ENCODE measurements around the gene SASH1. TPM values are rescaled to one million over a fixed set of nuclear protein-coding genes. Genes with fewer than 3 reads are reported as not detected.

Gene SASH1
- total RNA-seq: 1 to 10 TPM in 2 of 5 donors, under 1 TPM in 3; 0.26 to 5.5 (median 0.95) TPM
- 0.68 TPM for total RNA-seq (2013)
- total RNA-seq: 0.17 to 2.2 (median 0.55) reads per million in 29 experiments

DNA sequence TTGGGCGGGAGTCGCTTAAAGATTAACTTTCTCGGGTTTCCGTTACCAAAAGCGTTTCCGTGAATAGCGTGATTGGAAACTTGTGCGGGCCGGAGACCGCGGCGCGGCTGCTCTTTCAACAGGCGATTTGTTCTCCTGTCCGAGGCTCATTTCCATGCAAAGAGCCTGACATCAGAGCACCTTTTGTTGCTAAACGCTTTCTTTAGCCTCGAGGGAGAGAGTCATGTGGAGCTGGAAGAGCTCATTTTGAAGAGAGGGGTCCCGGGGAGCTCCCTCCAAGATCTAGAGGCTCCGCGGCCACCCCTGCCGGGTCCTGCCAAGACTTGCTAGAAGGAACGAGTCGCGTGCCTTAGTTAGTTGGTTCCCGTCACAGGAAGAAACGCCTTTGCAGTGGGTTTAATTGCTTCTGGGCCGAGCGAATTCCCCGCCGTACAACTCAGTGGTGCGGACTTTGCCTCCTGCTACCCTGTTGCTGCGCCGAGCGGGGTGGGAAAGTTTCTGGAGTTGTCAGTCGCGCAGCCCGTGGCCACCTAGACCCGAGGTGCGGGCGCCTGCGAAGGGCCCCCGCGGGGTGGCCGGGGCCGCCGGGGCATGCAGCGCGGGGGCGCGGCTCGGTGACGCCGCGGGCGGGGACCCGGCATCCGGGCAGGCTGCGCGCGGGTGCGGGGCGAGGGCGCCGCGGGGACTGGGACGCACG lies at the start of gene SASH1:
TSS of gene SASH1 (plus strand) at position 489 of the 697 bp plus-strand sequence. CDS start 230 bp downstream, outside the sequence.
- Mint-ChIP-seq H3K4me1 (peaks cover 14 to 18% (median 15%) of the 10 kb centered on the region in 3 donors), H3K4me3 (peak within 1 kb of the TSS; percentile 71 to 81 (median 72)), H3K27me3 (peaks cover 35 to 52% of the 10 kb centered on the region in 2 donors), H3K36me3 (no peaks in the 10 kb centered on the region), H3K27ac (no peak within 1 kb of the TSS), H3K9me3 (no peaks in the 10 kb centered on the region)
- ATAC-seq (replicated peaks in 1 of 4): peak in 3 of 4 experiments; percentile 32 to 57 (median 42)
- H3K27me3 ChIP-seq (replicated peaks in 1 of 2; ENCODE audit: control insufficient read depth in 2 of 2, extremely low read depth in 1 of 2, insufficient read depth in 2 of 2, low read length in 1 of 2): peaks cover 18 to 34% of the 10 kb centered on the region in 2 experiments
- whole genome bisulfite sequencing (ENCODE audit: insufficient coverage): 4% methylated on average over 67 of the region's 67 CpGs
- DNase-seq: peak in 2 of 35 experiments; percentile 4 to 6
- H3K27ac ChIP-seq (ENCODE audit: low read length): no peak within 1 kb of the TSS
- peaks cover 4 to 9% of the 10 kb centered on the region in 2 experiments for H3K4me1 ChIP-seq (ENCODE audit: control insufficient read depth in 1 of 2, extremely low read depth in 1 of 2, insufficient read depth in 2 of 2, low read length in 2 of 2)
- H3K9me3 ChIP-seq: no peaks in the 10 kb centered on the region
- ChIA-PET CTCF (no interaction called here), POLR2A (no interaction called here)
- H3K4me3 ChIP-seq (ENCODE audit: control insufficient read depth in 1 of 2, extremely low read depth in 1 of 2, low read length in 1 of 2): peak within 1 kb of the TSS; percentile 31 to 82
- H3K36me3 ChIP-seq (ENCODE audit: control insufficient read depth in 2 of 2, extremely low read depth in 1 of 2, insufficient read depth in 1 of 2, low read length in 1 of 2): no peaks in the 10 kb centered on the region

DNA sequence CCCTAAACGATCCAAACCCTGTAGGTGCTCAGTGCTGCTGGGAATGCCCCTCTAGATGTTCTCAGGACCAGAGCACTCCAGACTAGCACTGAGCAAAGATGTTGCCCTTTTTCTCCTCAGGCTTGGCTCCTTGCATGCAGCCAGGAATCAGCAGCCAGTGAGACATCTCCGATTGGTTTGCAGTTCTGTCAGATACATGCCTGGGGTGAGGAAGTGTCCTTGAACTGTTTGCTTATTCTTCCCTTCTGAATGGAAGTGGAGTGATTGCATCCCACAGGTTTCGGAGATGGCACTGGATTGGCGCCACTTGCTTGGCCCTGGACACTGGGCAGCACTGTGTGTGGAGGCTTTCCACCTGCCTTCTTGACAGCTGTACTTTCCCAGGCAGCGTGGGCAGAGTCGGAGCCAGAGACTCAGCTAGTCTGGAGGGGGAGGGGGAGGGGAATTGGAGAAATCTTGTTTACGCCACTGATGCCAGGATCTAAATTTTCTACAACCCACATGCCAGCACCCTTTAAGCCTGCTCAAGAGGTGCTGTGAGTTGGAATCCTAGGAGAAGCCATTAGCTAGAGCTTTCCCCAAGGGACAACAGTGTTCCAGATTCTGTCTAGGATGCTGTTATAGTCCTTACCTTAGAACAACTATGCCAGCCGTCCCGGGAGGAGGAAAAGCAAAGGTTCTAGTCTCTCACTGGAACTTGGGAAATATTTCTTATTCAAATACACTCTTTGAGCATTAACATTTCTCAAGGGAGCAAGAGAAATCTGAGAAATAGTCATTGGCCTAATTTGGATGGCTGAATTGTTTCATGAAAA lies 49.2 kb upstream of the SASH1 start:
- no peaks in the 10 kb centered on the region for H3K36me3 ChIP-seq (ENCODE audit: control insufficient read depth in 2 of 2, extremely low read depth in 1 of 2, insufficient read depth in 1 of 2, low read length in 1 of 2)
- no peaks in the 10 kb centered on the region for H3K4me1 ChIP-seq (ENCODE audit: control insufficient read depth in 1 of 2, extremely low read depth in 1 of 2, insufficient read depth in 2 of 2, low read length in 2 of 2)
- ATAC-seq (replicated peaks in 1 of 4) (peak in 1 of 4 experiments; percentile 38), DNase-seq (no peak)
- POLR2A ChIA-PET: no interaction called here
- Mint-ChIP-seq H3K36me3 (no peaks in the 10 kb centered on the region), H3K4me3 (no peak overlapping the region), H3K9me3 (no peaks in the 10 kb centered on the region), H3K27me3 (peaks cover 7 to 8% of the 10 kb centered on the region in 2 donors), H3K27ac (no peak overlapping the region), H3K4me1 (no peaks in the 10 kb centered on the region)
- H3K9me3 ChIP-seq: no peaks in the 10 kb centered on the region
- CTCF ChIA-PET: no interaction called here
- no peak overlapping the region for H3K27ac ChIP-seq (ENCODE audit: low read length)
- H3K4me3 ChIP-seq (ENCODE audit: control insufficient read depth in 1 of 2, extremely low read depth in 1 of 2, low read length in 1 of 2): no peak overlapping the region
- WGBS (ENCODE audit: insufficient coverage): 91% methylated on average over 4 of the region's 9 CpGs
- H3K27me3 ChIP-seq (replicated peaks in 1 of 2; ENCODE audit: control insufficient read depth in 2 of 2, extremely low read depth in 1 of 2, insufficient read depth in 2 of 2, low read length in 1 of 2): peaks cover 0 to 11% of the 10 kb centered on the region in 2 experiments

DNA sequence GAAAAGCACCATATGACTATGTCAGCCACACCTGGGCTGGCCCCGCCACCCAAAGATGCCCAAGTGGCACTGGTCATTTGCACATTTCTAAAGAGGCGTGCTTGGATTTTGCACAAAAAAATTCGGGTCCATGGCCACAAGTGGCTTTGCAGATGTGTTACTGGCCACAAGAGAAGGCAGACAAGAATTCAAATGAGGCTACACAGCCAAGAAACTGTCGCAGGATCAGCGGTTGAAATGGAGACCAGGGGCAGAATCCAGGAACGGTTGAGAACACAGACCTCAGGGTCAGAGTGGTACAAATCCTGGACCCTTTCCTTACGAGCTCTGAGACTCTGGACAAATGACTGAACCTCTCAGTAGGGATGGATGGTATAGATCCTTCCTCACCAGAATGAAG lies 48.6 kb upstream of the SASH1 start:
- no peaks in the 10 kb centered on the region for H3K9me3 ChIP-seq
- no peaks in the 10 kb centered on the region for H3K36me3 ChIP-seq (ENCODE audit: control insufficient read depth in 2 of 2, extremely low read depth in 1 of 2, insufficient read depth in 1 of 2, low read length in 1 of 2)
- Mint-ChIP-seq H3K27me3 (peaks cover 7 to 8% of the 10 kb centered on the region in 2 donors), H3K27ac (no peak overlapping the region), H3K9me3 (no peaks in the 10 kb centered on the region), H3K4me3 (no peak overlapping the region), H3K4me1 (no peaks in the 10 kb centered on the region), H3K36me3 (no peaks in the 10 kb centered on the region)
- POLR2A ChIA-PET: no interaction called here
- H3K27ac ChIP-seq (ENCODE audit: low read length): no peak overlapping the region
- DNase-seq: no peak
- CTCF ChIA-PET: no interaction called here
- H3K4me3 ChIP-seq (ENCODE audit: control insufficient read depth in 1 of 2, extremely low read depth in 1 of 2, low read length in 1 of 2): no peak overlapping the region
- H3K27me3 ChIP-seq (replicated peaks in 1 of 2; ENCODE audit: control insufficient read depth in 2 of 2, extremely low read depth in 1 of 2, insufficient read depth in 2 of 2, low read length in 1 of 2): peaks cover 0 to 11% of the 10 kb centered on the region in 2 experiments
- ATAC-seq (replicated peaks in 1 of 4): no peak
- 84% methylated on average over 5 of the region's 7 CpGs for WGBS (ENCODE audit: insufficient coverage)
- H3K4me1 ChIP-seq (ENCODE audit: control insufficient read depth in 1 of 2, extremely low read depth in 1 of 2, insufficient read depth in 2 of 2, low read length in 2 of 2): no peaks in the 10 kb centered on the region

DNA sequence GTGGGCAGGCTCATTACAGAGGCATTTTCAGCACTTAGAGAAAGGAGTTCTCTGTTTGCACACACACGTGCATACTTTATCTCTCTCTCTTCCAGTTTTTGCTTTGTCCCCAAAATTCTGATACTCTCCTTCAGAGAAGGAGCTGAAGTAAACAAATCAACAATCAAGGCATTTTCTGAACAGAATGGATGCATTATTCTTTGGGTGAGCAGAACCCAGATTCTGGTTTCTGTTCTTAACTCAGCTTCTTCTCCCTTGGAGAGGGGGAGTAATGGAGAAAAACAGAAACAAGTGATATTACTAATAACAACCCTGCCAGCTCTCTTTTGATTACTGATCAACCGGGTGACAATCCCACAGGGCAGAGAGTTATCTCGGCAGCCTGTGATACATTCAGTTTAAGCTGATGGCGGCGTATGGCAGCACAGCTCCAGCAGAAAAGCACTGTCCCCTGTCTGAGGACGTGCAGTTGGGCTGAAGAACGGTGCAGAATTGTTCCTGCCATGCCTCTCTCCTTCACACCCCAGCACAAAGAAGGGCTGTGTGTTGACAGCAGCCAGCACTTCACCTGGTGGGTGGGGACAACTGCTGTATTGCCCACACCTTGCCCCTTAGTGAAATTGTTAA lies 47.3 kb upstream of the SASH1 start:
- Histone ChIP-seq H3K27ac (ENCODE audit: low read length) (no peak overlapping the region), H3K27me3 (replicated peaks in 1 of 2; ENCODE audit: control insufficient read depth in 2 of 2, extremely low read depth in 1 of 2, insufficient read depth in 2 of 2, low read length in 1 of 2) (peaks cover 0 to 11% of the 10 kb centered on the region in 2 experiments), H3K9me3 (no peaks in the 10 kb centered on the region), H3K4me1 (ENCODE audit: control insufficient read depth in 1 of 2, extremely low read depth in 1 of 2, insufficient read depth in 2 of 2, low read length in 2 of 2) (no peaks in the 10 kb centered on the region), H3K4me3 (ENCODE audit: control insufficient read depth in 1 of 2, extremely low read depth in 1 of 2, low read length in 1 of 2) (no peak overlapping the region), H3K36me3 (ENCODE audit: control insufficient read depth in 2 of 2, extremely low read depth in 1 of 2, insufficient read depth in 1 of 2, low read length in 1 of 2) (no peaks in the 10 kb centered on the region)
- Mint-ChIP-seq H3K27me3 (peaks cover 4 to 12% of the 10 kb centered on the region in 2 donors), H3K4me1 (no peaks in the 10 kb centered on the region), H3K27ac (no peak overlapping the region), H3K36me3 (no peaks in the 10 kb centered on the region), H3K9me3 (no peaks in the 10 kb centered on the region), H3K4me3 (no peak overlapping the region)
- WGBS (ENCODE audit: insufficient coverage): 76% methylated on average over 5 of the region's 7 CpGs
- no peak for ATAC-seq (replicated peaks in 1 of 4)
- DNase-seq: no peak
- ChIA-PET POLR2A (no interaction called here), CTCF (no interaction called here)

DNA sequence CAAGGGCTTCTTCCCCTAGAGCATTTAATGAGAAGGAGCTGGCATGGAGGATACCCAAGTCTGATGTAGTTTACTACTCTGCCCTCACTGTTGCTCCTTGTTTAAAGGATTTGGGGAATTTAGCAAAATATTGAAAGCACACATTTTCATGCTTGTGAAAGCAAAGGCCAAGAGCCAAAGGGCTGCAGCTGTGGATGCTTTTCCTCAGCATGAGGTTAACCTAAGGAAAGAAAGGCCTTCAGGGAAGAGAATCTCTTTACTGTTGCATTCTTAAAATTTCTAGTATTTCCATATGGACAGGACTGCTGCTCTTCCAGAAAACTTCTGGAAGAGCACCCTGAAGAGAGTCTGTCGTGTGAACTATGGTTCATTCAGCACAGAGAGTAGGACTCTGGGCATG lies 45.9 kb upstream of the SASH1 start:
- Mint-ChIP-seq H3K4me1 (no peaks in the 10 kb centered on the region), H3K27ac (no peak overlapping the region), H3K36me3 (no peaks in the 10 kb centered on the region), H3K9me3 (no peaks in the 10 kb centered on the region), H3K27me3 (peaks cover 4 to 7% of the 10 kb centered on the region in 2 donors), H3K4me3 (no peak overlapping the region)
- WGBS (ENCODE audit: insufficient coverage): 73% methylated on average over 1 of the region's 1 CpG
- H3K27ac ChIP-seq (ENCODE audit: low read length): no peak overlapping the region
- no peaks in the 10 kb centered on the region for H3K36me3 ChIP-seq (ENCODE audit: control insufficient read depth in 2 of 2, extremely low read depth in 1 of 2, insufficient read depth in 1 of 2, low read length in 1 of 2)
- H3K27me3 ChIP-seq (replicated peaks in 1 of 2; ENCODE audit: control insufficient read depth in 2 of 2, extremely low read depth in 1 of 2, insufficient read depth in 2 of 2, low read length in 1 of 2): peaks cover 0 to 15% of the 10 kb centered on the region in 2 experiments
- ATAC-seq (replicated peaks in 1 of 4): no peak
- ChIA-PET CTCF (no interaction called here), POLR2A (no interaction called here)
- H3K4me1 ChIP-seq (ENCODE audit: control insufficient read depth in 1 of 2, extremely low read depth in 1 of 2, insufficient read depth in 2 of 2, low read length in 2 of 2): no peaks in the 10 kb centered on the region
- no peak for DNase-seq
- H3K4me3 ChIP-seq (ENCODE audit: control insufficient read depth in 1 of 2, extremely low read depth in 1 of 2, low read length in 1 of 2): no peak overlapping the region
- H3K9me3 ChIP-seq: no peaks in the 10 kb centered on the region

DNA sequence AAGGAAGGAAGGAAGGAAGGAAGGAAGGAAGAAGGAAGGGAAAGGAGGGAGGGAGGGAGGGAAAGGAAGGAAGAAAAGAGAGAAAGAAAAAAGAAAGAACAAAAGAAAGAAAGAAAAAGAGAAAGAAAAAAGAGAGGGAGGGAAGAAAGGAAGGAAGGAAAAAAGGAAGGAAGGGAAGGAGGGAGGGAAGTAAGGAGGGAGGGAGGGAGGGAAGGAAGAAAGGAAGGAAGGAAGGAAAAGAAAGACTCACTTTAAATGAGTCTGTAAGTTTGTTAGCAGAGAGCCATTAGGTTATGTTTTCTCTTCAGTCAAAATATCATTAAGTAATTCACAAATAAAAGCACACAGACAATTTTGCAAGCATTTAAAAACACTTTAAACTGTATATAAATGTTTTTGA lies 44.0 kb upstream of the SASH1 start:
- H3K4me3 Mint-ChIP-seq: no peak overlapping the region
- H3K27me3 Mint-ChIP-seq: peaks cover 4 to 7% of the 10 kb centered on the region in 2 donors
- Histone ChIP-seq H3K4me1 (ENCODE audit: control insufficient read depth in 1 of 2, extremely low read depth in 1 of 2, insufficient read depth in 2 of 2, low read length in 2 of 2) (no peaks in the 10 kb centered on the region), H3K36me3 (ENCODE audit: control insufficient read depth in 2 of 2, extremely low read depth in 1 of 2, insufficient read depth in 1 of 2, low read length in 1 of 2) (no peaks in the 10 kb centered on the region), H3K27ac (ENCODE audit: low read length) (no peak overlapping the region), H3K27me3 (replicated peaks in 1 of 2; ENCODE audit: control insufficient read depth in 2 of 2, extremely low read depth in 1 of 2, insufficient read depth in 2 of 2, low read length in 1 of 2) (peaks cover 0 to 12% of the 10 kb centered on the region in 2 experiments), H3K4me3 (ENCODE audit: control insufficient read depth in 1 of 2, extremely low read depth in 1 of 2, low read length in 1 of 2) (no peak overlapping the region), H3K9me3 (no peaks in the 10 kb centered on the region)
- no peaks in the 10 kb centered on the region for H3K4me1 Mint-ChIP-seq
- ChIA-PET CTCF (no interaction called here), POLR2A (no interaction called here)
- no peaks in the 10 kb centered on the region for H3K9me3 Mint-ChIP-seq
- H3K36me3 Mint-ChIP-seq: no peaks in the 10 kb centered on the region
- H3K27ac Mint-ChIP-seq: no peak overlapping the region
- DNase-seq: no peak
- ATAC-seq (replicated peaks in 1 of 4): no peak

Data from T-cell (primary cell).